ENCODE data around the gene MRPL50.

The MRPL50 gene

GRCh38 chr9:101366038-101366756 lies 32.2 kb downstream of the MRPL50 start:
- intact Hi-C loops (cut with DNase I; ENCODE audit: low total_unique reads) = no loop called here
- DNase-seq = no peak

GRCh38 chr9:101365181-101365580 lies 33.2 kb downstream of the MRPL50 start:
- no peak for TF ChIP-seq CTCF (IDR thresholded peaks at IDR 0.05)
- no peaks in the 10 kb centered on the region for H3K36me3 ChIP-seq
- intact Hi-C loops (cut with DNase I; ENCODE audit: low total_unique reads) = no loop called here
- no peak for DNase-seq
- no peak overlapping the region for H3K27ac ChIP-seq
- H3K4me3 ChIP-seq = no peak overlapping the region
- H3K27me3 ChIP-seq = no peaks in the 10 kb centered on the region
- H3K4me1 ChIP-seq = no peaks in the 10 kb centered on the region
- no peaks in the 10 kb centered on the region for H3K9me3 ChIP-seq

More at GRCh38 chr9:101366038-101366756, 32.2 kb downstream of the MRPL50 start:
- no peaks in the 10 kb centered on the region for H3K27me3 ChIP-seq
- H3K4me3 ChIP-seq = no peak overlapping the region
- H3K36me3 ChIP-seq = no peaks in the 10 kb centered on the region
- no peak for TF ChIP-seq CTCF (IDR thresholded peaks at IDR 0.05)
- no peaks in the 10 kb centered on the region for H3K9me3 ChIP-seq
- no peaks in the 10 kb centered on the region for H3K4me1 ChIP-seq
- H3K27ac ChIP-seq = no peak overlapping the region

GRCh38 chr9:101362450-101362849 lies 36.0 kb downstream of the MRPL50 start:
- no peak overlapping the region for H3K27ac ChIP-seq
- DNase-seq = no peak
- TF ChIP-seq CTCF (IDR thresholded peaks at IDR 0.05) = no peak
- no peak overlapping the region for H3K4me3 ChIP-seq
- no peaks in the 10 kb centered on the region for H3K4me1 ChIP-seq
- intact Hi-C loops (cut with DNase I; ENCODE audit: low total_unique reads) = no loop called here
- H3K27me3 ChIP-seq = no peaks in the 10 kb centered on the region
- no peaks in the 10 kb centered on the region for H3K36me3 ChIP-seq
- H3K9me3 ChIP-seq = no peaks in the 10 kb centered on the region

GRCh38 chr9:101360647-101361046 lies 37.8 kb downstream of the MRPL50 start:
- TF ChIP-seq CTCF (IDR thresholded peaks at IDR 0.05) = no peak
- Histone ChIP-seq H3K9me3 (no peaks in the 10 kb centered on the region), H3K36me3 (no peaks in the 10 kb centered on the region), H3K4me1 (no peaks in the 10 kb centered on the region), H3K4me3 (no peak overlapping the region), H3K27ac (no peak overlapping the region), H3K27me3 (no peaks in the 10 kb centered on the region)
- no peak for DNase-seq
- intact Hi-C loops (cut with DNase I; ENCODE audit: low total_unique reads) = no loop called here

- Histone ChIP-seq H3K36me3 (no peaks in the 10 kb centered on the region), H3K4me3 (no peak overlapping the region), H3K27me3 (no peaks in the 10 kb centered on the region), H3K9me3 (no peaks in the 10 kb centered on the region), H3K4me1 (no peaks in the 10 kb centered on the region), H3K27ac (no peak overlapping the region)
- intact Hi-C loops (cut with DNase I; ENCODE audit: low total_unique reads) = no loop called here
- TF ChIP-seq CTCF (IDR thresholded peaks at IDR 0.05) = no peak
- no peak for DNase-seq
Measured at GRCh38 chr9:101359679-101360078, 38.7 kb downstream of the MRPL50 start.

- no peaks in the 10 kb centered on the region for H3K9me3 ChIP-seq
- no peaks in the 10 kb centered on the region for H3K4me1 ChIP-seq
- H3K27me3 ChIP-seq = no peaks in the 10 kb centered on the region
- no peak for DNase-seq
- H3K27ac ChIP-seq = no peak overlapping the region
- intact Hi-C loops (cut with DNase I; ENCODE audit: low total_unique reads) = no loop called here
- no peaks in the 10 kb centered on the region for H3K36me3 ChIP-seq
- H3K4me3 ChIP-seq = no peak overlapping the region
- TF ChIP-seq CTCF (IDR thresholded peaks at IDR 0.05) = no peak
Measured at GRCh38 chr9:101356619-101357018, 41.8 kb downstream of the MRPL50 start.

All from tibial artery (tissue), 4 donors.